Adipocyte (in vitro differentiated cells): ENCODE results near the gene ELMO2.
A peak's percentile ranks its signal among the peaks of the same experiment; 100 is the strongest.

Source experiments
- DNase-seq: peaks from one replicate; pipeline ENCODE4 v3.0.0-alpha.2; 2015; ENCODE audit warnings: low read depth
- H3K27me3 ChIP-seq: replicated peaks from 2 replicates; pipeline ENCODE4 v1.7.0; 2013; ENCODE audit warnings: mild to moderate bottlenecking, low read length, moderate library complexity; ENCODE audit not compliant: control insufficient read depth, insufficient read depth
- H3K36me3 ChIP-seq: 2 replicates; pipeline ENCODE4 v1.7.0; 2013; ENCODE audit warnings: low read length, mild to moderate bottlenecking, moderate library complexity; ENCODE audit not compliant: control insufficient read depth, insufficient read depth, severe bottlenecking
- H3K4me1 ChIP-seq: 2 replicates; pipeline ENCODE4 v1.7.0; 2013; ENCODE audit warnings: mild to moderate bottlenecking, low read length, moderate library complexity; ENCODE audit not compliant: control insufficient read depth, insufficient read depth
- H3K4me3 ChIP-seq: 2 replicates; pipeline ENCODE4 v1.7.0; 2013; ENCODE audit warnings: mild to moderate bottlenecking, low read length, moderate library complexity
- H3K9ac ChIP-seq: 2 replicates; pipeline ENCODE4 v1.7.0; 2013; ENCODE audit warnings: mild to moderate bottlenecking, low read length, moderate library complexity
- H3K9me3 ChIP-seq: 2 replicates; pipeline ENCODE4 v1.7.0; 2013; ENCODE audit warnings: mild to moderate bottlenecking, low read length, moderate library complexity; ENCODE audit not compliant: control insufficient read depth

Gene ELMO2

GRCh38 chr20:46423342-46423741, 16.9 kb upstream of the ELMO2 start:
- no peaks in the 10 kb centered on the region for H3K36me3 ChIP-seq
- DNase-seq, result no peak

GRCh38 chr20:46420878-46421277, 14.5 kb upstream of the ELMO2 start:
- H3K27me3 ChIP-seq, result peaks cover 15% of the 10 kb centered on the region
- H3K4me3 ChIP-seq, result no peak overlapping the region
- no peaks in the 10 kb centered on the region for H3K9me3 ChIP-seq
- H3K9ac ChIP-seq, result no peak overlapping the region
- DNase-seq, result no peak
- peaks cover 16% of the 10 kb centered on the region for H3K4me1 ChIP-seq
- no peaks in the 10 kb centered on the region for H3K36me3 ChIP-seq

More at GRCh38 chr20:46423342-46423741, 16.9 kb upstream of the ELMO2 start:
- no peak overlapping the region for H3K4me3 ChIP-seq
- H3K9me3 ChIP-seq, result no peaks in the 10 kb centered on the region
- no peak overlapping the region for H3K9ac ChIP-seq
- peaks cover 24% of the 10 kb centered on the region for H3K27me3 ChIP-seq
- peaks cover 8% of the 10 kb centered on the region for H3K4me1 ChIP-seq

DNA sequence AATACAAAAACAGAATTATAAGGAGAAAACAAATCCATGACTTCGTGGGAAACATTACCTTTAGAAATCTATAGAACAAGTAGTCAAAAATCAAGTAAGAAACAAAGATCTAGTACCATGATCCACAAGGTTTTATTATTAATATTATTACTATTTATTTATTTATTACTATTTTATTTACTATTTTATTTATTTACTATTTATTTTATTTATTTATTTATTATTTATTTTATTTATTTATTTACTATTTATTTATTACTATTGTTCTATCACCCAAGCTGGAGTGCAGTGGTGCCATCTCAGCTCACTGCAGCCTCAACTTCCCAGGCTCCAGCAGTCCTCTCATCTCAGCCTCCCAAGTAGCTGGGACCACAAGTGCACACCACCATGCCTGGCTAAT, 13.5 kb upstream of the ELMO2 start:
- H3K36me3 ChIP-seq, result no peaks in the 10 kb centered on the region
- H3K9me3 ChIP-seq, result no peaks in the 10 kb centered on the region
- H3K27me3 ChIP-seq, result peaks cover 20% of the 10 kb centered on the region
- H3K9ac ChIP-seq, result no peak overlapping the region
- peaks cover 16% of the 10 kb centered on the region for H3K4me1 ChIP-seq
- no peak for DNase-seq
- H3K4me3 ChIP-seq, result no peak overlapping the region

- Histone ChIP-seq H3K4me3 (no peak overlapping the region), H3K36me3 (no peaks in the 10 kb centered on the region), H3K9ac (no peak overlapping the region), H3K9me3 (no peaks in the 10 kb centered on the region), H3K4me1 (peaks cover 16% of the 10 kb centered on the region), H3K27me3 (peaks cover 8% of the 10 kb centered on the region)
- DNase-seq, result no peak
Measured at GRCh38 chr20:46416839-46417238, 10.4 kb upstream of the ELMO2 start.

GRCh38 chr20:46416421-46416820, 10.0 kb upstream of the ELMO2 start:
- Histone ChIP-seq H3K9me3 (no peaks in the 10 kb centered on the region), H3K4me1 (peaks cover 16% of the 10 kb centered on the region), H3K9ac (no peak overlapping the region), H3K4me3 (no peak overlapping the region), H3K27me3 (peaks cover 8% of the 10 kb centered on the region), H3K36me3 (no peaks in the 10 kb centered on the region)
- no peak for DNase-seq

- Histone ChIP-seq H3K36me3 (no peaks in the 10 kb centered on the region), H3K9me3 (no peaks in the 10 kb centered on the region), H3K9ac (no peak overlapping the region), H3K4me1 (peaks cover 10% of the 10 kb centered on the region), H3K27me3 (peaks cover 8% of the 10 kb centered on the region), H3K4me3 (no peak overlapping the region)
- DNase-seq, result no peak
Measured at GRCh38 chr20:46415773-46416172, 9.4 kb upstream of the ELMO2 start.

GRCh38 chr20:46414608-46415007, 8.2 kb upstream of the ELMO2 start:
- Histone ChIP-seq H3K27me3 (peaks cover 8% of the 10 kb centered on the region), H3K9me3 (no peaks in the 10 kb centered on the region), H3K36me3 (no peaks in the 10 kb centered on the region), H3K4me3 (no peak overlapping the region), H3K9ac (no peak overlapping the region), H3K4me1 (peaks cover 13% of the 10 kb centered on the region)
- no peak for DNase-seq

- H3K4me3 ChIP-seq, result no peak overlapping the region
- H3K9ac ChIP-seq, result no peak overlapping the region
- peaks cover 22% of the 10 kb centered on the region for H3K4me1 ChIP-seq
- no peak for DNase-seq
- H3K9me3 ChIP-seq, result no peaks in the 10 kb centered on the region
- peaks cover 8% of the 10 kb centered on the region for H3K27me3 ChIP-seq
- no peaks in the 10 kb centered on the region for H3K36me3 ChIP-seq
Measured at GRCh38 chr20:46411637-46412036, 5.2 kb upstream of the ELMO2 start.

- Histone ChIP-seq H3K27me3 (no peaks in the 10 kb centered on the region), H3K4me1 (peaks cover 26% of the 10 kb centered on the region), H3K9ac (no peak overlapping the region), H3K4me3 (no peak overlapping the region), H3K9me3 (no peaks in the 10 kb centered on the region), H3K36me3 (no peaks in the 10 kb centered on the region)
- DNase-seq, result no peak
Measured at GRCh38 chr20:46408281-46408731, 1.9 kb upstream of the ELMO2 start.

DNA sequence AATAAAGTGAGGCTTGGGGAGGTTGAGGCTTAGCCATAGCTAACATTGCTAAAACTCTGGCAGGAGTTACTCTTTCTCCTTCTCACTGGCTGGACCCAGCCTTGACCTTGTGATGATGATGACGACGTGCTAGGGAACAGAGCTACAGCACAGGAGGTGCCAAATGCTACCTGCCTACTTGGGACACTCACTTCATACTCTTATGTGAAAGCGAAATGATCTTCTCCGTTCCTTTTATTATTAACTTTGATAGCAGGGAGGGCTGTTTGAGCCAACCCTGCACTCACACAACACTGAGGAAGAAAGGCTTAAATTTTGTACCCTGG, 1.2 kb upstream of the ELMO2 start:
- peak overlapping the region; percentile 94 for H3K9ac ChIP-seq
- no peaks in the 10 kb centered on the region for H3K36me3 ChIP-seq
- no peaks in the 10 kb centered on the region for H3K27me3 ChIP-seq
- DNase-seq, result no peak
- H3K4me3 ChIP-seq, result peak overlapping the region; percentile 92
- no peaks in the 10 kb centered on the region for H3K9me3 ChIP-seq
- H3K4me1 ChIP-seq, result peaks cover 32% of the 10 kb centered on the region

- peak; percentile 58 for DNase-seq
- Histone ChIP-seq H3K36me3 (no peaks in the 10 kb centered on the region), H3K4me1 (peaks cover 37% of the 10 kb centered on the region), H3K9me3 (no peaks in the 10 kb centered on the region), H3K9ac (peak overlapping the region; percentile 94), H3K27me3 (no peaks in the 10 kb centered on the region), H3K4me3 (peak overlapping the region; percentile 92)
Measured at GRCh38 chr20:46406986-46407670, 713 bp upstream of the ELMO2 start.

GRCh38 chr20:46402331-46402811, 4.0 kb downstream of the ELMO2 start:
- Histone ChIP-seq H3K9ac (peak overlapping the region; percentile 89), H3K36me3 (peaks cover 11% of the 10 kb centered on the region), H3K27me3 (no peaks in the 10 kb centered on the region), H3K4me3 (peak overlapping the region; percentile 44), H3K4me1 (peaks cover 58% of the 10 kb centered on the region), H3K9me3 (no peaks in the 10 kb centered on the region)
- DNase-seq, result peak; percentile 36
